Fibroblast of upper back skin (primary cell): ENCODE results near the gene DYTN.

Source experiments
- DNase-seq: peaks from one replicate; pipeline ENCODE4 v3.0.0-alpha.2; 2013

The DYTN gene

DNA sequence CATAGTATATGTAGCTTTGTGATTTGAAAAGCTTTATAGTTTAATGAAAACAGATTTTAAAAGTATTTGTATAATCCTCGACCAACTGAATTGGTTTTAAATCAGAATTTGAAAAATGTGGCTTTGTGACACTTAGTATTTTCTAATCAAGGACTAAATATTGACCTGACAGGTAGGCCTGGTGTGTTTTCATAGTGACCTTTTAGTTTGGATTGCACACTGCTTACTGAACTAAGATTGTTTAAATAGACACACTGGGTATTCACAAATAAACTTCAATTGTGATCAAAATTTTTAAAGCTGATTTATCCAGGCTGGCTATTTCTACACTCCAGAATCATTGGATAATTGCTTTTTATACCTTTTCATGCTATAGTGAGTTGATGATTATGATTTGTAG, 107.7 kb downstream of the DYTN start:
- DNase-seq: no peak

DNA sequence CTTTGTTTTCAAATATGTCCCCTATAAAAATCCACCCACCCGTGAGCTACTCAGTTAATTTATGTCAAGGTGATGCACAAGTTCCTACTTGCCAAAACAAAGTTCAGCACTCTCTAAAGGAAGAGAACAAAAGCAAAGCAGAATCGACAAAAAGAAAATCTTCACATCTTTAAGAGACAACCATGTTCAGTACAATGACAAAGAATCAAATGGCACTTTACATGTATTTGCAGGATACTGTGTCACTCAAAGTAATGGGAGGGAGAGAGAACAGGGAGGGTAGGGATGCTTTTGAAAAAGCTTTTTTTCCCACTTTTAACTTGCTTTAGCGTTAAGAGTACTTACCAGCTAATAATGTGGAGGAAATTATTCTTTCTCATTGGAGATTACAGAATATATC, 115.0 kb downstream of the DYTN start:
- DNase-seq: no peak
